HG03039 (cell line): ENCODE results near the gene KCNJ9.
"Not testable (repeated sequence)": the region's sequence is repeated elsewhere in the genome, so short reads cannot be mapped to it uniquely, and the experiment has no call there.

ENCODE experiments used
- ATAC-seq: cut with Tn5 transposase; IDR thresholded peaks from one replicate; pipeline ENCODE4 v1.9.1; 2021; ENCODE audit warnings: mild to moderate bottlenecking, moderate library complexity; ENCODE audit not compliant: unreplicated experiment

Gene KCNJ9

GRCh38 chr1:160101717-160102522 is 20.6 kb downstream of the KCNJ9 start:
- ATAC-seq, result no peak

DNA sequence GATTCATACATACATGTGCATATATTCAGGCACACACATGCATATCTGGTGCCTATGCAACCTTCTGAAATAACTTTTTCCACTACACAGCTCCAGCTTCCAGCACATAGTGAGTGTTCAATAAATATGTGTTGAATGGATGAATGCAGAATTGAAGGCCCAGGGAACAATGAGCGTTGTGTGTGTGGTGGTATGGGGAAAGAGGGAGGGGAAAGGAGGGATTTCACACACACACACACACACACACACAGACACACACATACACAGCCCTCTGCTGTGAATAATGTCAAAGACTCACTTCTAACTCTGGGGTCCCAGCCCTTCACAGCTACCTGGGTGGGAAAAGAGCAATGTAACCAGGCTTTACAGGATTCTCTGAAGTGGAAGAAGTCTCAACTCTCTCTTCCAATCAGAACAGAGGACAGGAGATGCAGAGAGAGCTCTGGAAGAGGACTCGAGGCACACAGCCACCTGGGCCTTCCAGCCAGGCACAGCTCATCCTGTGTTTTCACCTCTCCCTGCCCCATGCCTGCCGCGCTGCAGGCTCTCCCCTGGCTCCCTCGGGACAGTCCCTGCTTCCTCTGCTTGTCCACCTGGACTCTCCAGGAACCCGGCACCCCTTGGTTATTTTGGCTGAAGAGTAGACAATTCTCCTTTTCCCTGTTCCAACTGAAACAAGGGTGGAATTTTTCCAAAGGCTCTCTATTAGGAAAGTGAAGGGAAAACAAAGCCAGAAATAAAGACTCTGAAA is 22.5 kb downstream of the KCNJ9 start:
- ATAC-seq, result no peak

DNA sequence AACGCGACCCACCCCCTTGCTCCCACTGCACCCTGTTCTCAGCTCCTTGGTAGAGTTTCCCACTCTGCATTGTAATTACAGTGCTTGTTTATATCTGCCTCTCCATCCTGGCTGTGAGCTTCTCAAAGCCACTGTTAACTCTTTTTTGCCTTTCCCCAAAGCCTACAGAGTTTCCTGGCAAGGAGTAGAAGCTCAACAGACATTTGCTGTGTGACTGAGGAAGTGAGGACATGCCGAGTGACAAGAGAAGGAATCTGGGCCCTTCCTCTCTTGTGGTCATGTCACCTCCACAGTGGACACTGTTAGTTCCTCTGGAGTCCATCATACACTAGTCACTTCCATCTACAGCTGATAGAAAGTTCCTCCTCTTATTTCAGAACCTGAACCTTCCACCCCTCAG is 23.1 kb downstream of the KCNJ9 start:
- no peak for ATAC-seq

DNA sequence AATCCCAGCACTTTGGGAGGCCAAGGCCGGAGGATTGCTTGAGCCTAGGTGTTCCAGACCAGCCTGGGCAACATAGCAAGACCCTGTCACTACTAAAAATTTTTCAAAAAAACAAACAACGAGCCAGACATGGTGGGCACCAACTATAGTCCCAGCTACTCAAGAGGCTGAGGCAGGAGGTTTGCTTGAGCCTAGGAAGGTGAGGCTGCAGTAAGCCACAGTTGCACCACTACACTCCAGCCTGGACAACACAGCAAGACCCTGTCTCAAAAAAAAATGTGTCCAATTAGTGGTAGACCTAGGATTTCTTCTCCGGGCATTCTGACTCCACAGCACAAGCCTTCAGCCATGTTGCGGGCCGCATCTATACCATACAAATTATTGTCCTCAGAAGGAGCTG is 23.8 kb downstream of the KCNJ9 start:
- no peak for ATAC-seq

DNA sequence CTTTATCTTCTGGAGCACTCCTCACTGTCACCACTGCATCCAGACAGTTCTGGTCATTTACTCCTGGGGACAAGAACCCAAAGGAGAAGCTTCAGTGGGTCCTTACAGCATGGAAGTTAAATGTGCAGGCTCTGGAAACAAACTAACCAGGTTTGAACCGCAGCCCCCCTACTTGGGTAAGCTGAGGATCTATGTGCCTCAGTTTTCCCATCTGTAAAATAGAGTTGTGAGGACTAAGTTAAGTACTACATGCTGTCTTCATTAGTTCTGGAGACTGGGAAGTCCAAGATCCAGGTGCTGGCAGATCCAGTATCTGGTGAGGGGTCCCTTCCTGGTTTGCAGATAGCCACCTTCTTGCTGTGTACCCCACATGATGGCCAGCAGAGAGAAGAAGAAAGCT is 26.2 kb downstream of the KCNJ9 start:
- ATAC-seq, result no peak

DNA sequence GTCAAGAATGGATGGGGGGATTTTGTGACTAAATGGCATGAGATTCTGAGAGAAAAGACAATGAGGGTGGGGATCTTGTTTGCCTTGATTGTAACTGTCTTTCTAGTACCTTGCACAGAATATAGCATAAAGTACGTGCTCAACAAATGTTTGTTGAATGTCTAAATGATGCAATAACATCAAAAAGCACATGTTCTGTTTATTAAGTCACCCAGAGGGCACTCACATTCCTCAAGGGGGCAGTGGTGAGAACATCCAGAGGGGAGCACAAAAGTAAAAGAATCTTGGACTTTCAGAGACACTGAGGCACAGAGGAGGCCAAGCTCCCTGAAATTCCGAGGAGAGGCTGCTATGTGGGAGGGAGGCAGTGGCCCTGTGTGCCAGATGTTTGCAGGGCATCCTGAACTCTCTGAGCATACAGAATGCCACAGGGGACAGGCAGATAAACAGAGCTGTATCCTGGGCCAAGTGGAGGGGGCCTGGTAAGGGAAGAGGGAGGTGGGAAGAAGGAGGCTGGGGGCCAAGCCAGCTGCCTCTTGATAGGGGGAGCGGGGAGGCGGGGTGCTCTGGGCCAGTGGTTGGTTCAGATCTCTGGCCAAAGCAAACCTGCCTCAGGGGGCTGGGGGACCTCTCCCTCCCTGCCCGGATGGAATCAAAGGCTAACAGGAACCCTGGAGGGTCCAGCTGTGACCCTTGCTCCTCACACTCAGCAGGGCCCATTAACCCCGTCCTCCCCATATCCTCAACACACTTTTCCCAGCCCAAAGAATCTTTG is 27.7 kb downstream of the KCNJ9 start:
- no peak for ATAC-seq

GRCh38 chr1:160109686-160110085 is 28.3 kb downstream of the KCNJ9 start:
- ATAC-seq, result no peak

GRCh38 chr1:160111462-160111861 is 30.1 kb downstream of the KCNJ9 start:
- ATAC-seq, result not testable (repeated sequence)

DNA sequence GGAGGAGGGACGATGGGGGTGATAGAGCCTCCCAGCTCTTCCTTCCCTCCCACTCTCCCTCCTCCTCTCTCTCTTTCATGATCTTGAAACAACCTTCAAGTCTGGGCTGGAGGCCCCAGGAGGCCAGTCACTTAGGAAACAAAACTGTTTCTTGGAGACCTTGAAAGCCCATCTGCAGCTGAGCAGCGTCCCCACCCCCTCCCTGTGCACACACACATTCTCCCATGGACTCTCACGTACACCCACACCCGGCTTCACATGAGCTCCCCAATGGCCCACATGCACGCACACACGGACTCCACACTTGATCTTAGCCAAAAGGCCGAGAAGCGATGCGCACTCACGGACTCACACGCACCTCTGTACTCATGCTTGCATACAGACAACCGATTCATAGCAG is 31.0 kb downstream of the KCNJ9 start:
- ATAC-seq, result no peak

DNA sequence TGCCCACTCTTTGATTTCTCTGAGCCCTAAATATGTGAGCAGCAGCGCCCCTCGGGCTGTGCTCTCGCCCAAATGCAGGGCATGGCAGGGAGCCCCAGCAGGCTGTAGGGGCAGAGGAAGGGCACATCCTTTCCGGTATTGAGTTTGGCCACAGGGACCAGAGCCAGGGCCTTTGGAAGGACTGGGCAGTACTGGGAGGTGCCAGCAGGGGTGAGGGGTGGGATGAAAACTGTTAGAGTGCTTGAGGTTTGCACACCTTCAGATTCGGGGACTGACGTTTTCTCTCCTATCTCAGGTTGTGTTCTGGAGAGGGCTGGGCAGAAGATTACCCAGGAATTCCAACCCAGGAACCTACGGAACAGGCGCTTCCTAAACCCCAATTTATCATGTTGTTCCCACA is 32.1 kb downstream of the KCNJ9 start:
- no peak for ATAC-seq

DNA sequence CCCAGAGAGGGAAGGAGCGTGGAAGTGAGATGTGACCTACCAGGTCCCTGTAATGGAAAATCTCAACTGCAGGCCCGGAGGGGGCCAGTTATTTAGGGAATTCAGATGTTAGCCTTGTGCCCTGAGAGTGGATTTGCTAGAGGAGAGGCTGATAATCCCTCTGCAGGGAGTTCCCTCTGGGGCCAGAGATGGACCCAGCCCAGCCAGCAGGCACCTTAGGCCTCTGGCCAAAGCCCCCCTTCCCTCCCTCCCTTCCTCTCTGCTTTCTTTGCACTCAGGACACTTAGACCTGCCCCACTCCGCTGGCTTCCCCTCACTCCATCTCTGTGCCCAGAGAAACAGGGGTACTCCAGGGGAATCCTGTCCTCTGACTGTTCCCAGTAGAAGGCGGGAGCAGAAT is 32.7 kb downstream of the KCNJ9 start:
- ATAC-seq, result no peak

DNA sequence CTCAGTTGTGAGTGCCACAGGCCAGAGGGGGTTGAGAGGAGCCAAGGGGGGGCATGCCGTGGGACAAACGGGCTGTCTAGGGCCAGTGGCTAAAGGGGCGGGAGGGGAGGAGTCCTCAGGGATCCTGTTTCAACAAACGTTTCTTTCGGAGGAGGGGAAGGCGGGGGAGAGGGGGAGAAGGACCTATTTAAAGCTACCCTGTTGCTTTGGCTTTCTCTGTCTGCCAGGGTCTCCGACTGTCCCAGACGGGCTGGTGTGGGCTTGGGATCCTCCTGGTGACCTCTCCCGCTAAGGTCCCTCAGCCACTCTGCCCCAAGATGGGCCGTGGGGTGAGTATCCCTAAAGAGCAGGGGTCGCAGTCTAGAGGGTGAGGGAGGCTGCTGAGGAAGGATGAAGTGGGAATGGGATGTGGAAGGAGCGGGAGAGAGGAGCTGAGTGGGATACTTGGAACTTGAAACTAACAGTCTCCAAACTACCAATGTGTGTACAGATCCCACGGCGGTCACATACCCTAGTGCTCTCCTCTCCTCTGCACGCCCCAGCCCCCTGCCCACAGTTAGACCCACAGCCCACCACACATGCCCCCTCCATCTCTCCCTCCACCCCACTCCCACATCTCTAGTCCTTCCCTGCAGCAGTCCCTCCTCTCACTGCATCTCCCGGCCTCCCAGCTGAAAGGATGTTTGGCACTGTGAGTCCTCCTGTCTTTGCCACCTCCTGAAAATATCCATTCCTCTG is 34.4 kb downstream of the KCNJ9 start, which contains the start of gene ATP1A2:
Gene ATP1A2 (plus strand): TSS at position 215 of the 738 bp plus-strand sequence. CDS start 103 bp downstream, at position 318.
- no peak for ATAC-seq

DNA sequence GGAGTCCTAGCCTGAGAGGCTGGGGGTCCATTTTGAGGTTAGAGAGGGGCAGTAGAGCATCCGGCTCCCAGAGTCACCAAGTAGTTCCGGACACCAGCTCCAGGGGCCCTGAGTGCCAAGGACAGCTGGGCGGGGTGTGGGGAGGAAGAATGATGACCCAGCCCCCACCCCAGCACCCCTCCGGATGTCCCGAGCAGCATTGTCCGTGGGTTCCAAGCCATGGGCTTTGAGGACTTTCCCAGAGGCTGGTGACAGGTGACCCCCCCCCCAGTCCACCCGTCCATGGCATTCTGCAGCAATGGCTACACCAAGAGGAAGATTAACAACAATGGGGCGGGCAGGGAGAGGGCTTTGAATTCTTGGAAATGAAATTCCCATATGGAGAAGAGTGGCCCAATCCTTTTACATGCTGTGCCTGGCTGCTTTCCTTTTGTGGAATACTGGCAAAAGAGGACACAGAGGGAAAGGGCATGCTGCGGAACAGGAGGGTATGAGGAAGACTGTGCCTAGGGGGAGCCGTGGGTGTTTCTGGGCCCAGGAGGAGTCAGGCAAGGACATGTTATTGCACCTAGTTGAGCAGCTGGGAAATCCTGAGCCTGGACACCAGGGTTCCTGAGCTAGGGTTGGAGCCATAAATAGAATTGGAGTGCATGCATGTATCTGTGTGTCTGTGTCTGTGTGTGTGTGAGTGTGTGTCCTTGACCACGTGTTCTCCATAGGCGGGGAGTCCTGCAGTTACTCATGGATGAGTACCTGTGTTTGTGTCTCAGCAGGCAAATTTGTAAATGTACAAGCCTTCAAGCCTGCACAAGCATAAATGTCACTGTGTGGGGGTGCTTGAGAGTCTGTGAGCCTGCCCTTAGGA is 35.2 kb downstream of the KCNJ9 start:
- ATAC-seq, result no peak

DNA sequence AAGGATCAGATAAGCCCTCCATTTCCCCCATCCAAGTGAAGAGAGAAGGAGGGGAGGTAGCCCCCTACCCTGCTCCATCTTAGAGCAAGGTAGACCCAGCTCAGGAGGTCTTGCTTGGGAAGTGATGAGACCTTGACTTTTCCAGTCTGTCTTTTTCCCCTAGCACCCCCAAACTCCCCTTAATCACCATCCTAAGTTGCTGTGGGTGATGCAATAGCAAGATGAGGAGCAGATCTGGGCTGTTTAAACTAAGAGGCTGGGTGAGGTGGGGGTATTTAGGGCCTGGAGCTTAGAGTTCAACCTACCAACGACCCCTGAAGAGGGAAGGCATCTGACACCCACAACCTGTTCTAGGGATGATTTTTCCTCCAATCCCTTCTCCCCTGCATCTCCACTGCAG is 36.0 kb downstream of the KCNJ9 start:
- ATAC-seq, result no peak

DNA sequence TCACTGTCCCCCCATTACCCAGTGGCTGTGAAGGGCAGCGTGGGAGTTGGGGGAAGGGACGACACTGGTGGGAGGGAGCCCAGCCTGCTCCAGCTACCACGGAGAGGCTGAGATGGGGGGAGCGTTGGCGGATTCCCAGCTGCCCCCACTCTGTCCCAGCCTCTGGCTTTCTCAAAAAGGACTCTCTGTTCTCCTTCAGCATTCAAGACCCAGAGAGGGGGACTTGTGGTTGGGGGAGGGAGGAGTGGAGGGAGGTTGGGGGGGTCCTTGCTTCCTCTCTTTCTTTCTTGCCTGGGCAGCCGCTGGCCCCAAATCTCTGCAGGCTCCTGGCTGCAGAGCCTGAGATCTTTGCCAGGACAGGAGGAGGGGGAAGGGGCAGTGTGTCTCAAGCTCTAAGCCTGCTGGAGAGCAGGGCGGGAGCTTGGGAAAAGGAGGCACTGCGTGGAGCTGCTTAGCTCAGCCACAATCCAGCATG is 36.4 kb downstream of the KCNJ9 start:
- no peak for ATAC-seq

GRCh38 chr1:160118928-160119327 is 37.6 kb downstream of the KCNJ9 start:
- ATAC-seq, result no peak

DNA sequence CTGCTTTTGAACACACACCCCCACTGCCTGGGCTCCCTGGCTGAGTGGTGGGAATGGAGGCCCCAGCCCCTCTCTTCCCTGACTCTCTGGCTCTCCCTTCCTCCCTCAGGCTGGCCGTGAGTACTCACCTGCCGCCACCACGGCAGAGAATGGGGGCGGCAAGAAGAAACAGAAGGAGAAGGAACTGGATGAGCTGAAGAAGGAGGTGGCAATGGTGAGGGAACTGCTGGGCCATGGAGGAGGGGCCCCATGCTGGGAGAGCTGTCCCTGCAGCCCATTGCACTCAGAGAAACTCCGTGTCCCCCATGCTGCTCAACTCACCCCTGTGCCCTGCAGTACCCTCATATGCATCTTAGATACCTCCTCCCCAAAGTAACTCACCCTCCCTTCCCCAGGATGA is 39.5 kb downstream of the KCNJ9 start:
- no peak for ATAC-seq

GRCh38 chr1:160121388-160121787 is 40.0 kb downstream of the KCNJ9 start:
- ATAC-seq, result no peak

- ATAC-seq, result no peak
These were observed 41.7 kb downstream of the KCNJ9 start for GRCh38 chr1:160122978-160123495.
